GM23338 (cell line): ENCODE measurements around the gene IRF1. TPM values are rescaled to one million over a fixed set of nuclear protein-coding genes. Genes with fewer than 3 reads are reported as not detected.

Experiments
- ATAC-seq: fragments of 200-7000 bp; cut with Tn5 transposase; 3 replicates; pipeline ENCODE4 v1.9.1; 2020
- DNase-seq: peaks from one replicate; pipeline ENCODE4 v3.0.0-alpha.2; 2015; ENCODE audit warnings: low spot score
- H2AFZ ChIP-seq: fragments of 200-600 bp; sonication (generic); 2 replicates; pipeline ENCODE4 v1.8.0; 2016; ENCODE audit warnings: antibody characterized with exemption, mild to moderate bottlenecking, moderate library complexity
- H3F3A ChIP-seq: fragments of 200-600 bp; sonication (generic); replicated peaks from 2 replicates; pipeline ENCODE4 v1.8.0; 2017; ENCODE audit warnings: antibody characterized with exemption, mixed run types, low read depth
- H3K27ac ChIP-seq: fragments of 200-600 bp; sonication (generic); 2 replicates; pipeline ENCODE4 v1.6.1; 2016; ENCODE audit warnings: low read depth
- H3K27me3 ChIP-seq: fragments of 200-600 bp; sonication (generic); 2 replicates; pipeline ENCODE4 v1.8.0; 2016; ENCODE audit warnings: mild to moderate bottlenecking, mixed run types, moderate library complexity; ENCODE audit not compliant: insufficient read depth
- H3K36me3 ChIP-seq: fragments of 200-600 bp; sonication (generic); 2 replicates; pipeline ENCODE4 v1.8.0; 2016; ENCODE audit warnings: mild to moderate bottlenecking; ENCODE audit not compliant: insufficient read depth
- H3K4me1 ChIP-seq: fragments of 200-600 bp; sonication (generic); 2 replicates; pipeline ENCODE4 v1.8.0; 2016; ENCODE audit warnings: mild to moderate bottlenecking, moderate library complexity; ENCODE audit not compliant: insufficient read depth
- H3K4me2 ChIP-seq: fragments of 200-600 bp; sonication (generic); 2 replicates; pipeline ENCODE4 v1.7.1; 2017; ENCODE audit warnings: mixed run types
- H3K4me3 ChIP-seq: fragments of 200-600 bp; sonication (generic); 2 replicates; pipeline ENCODE4 v1.6.1; 2016; ENCODE audit warnings: mixed run types
- H3K79me2 ChIP-seq: fragments of 200-600 bp; sonication (generic); replicated peaks from 2 replicates; pipeline ENCODE4 v1.8.0; 2017; ENCODE audit warnings: mild to moderate bottlenecking; ENCODE audit not compliant: insufficient read depth
- H3K9me2 ChIP-seq: fragments of 200-600 bp; sonication (generic); 2 replicates; pipeline ENCODE4 v1.8.0; 2017; ENCODE audit not compliant: insufficient read depth
- H4K20me1 ChIP-seq: fragments of 200-600 bp; sonication (generic); replicated peaks from 2 replicates; pipeline ENCODE4 v1.8.0; 2017; ENCODE audit warnings: mild to moderate bottlenecking; ENCODE audit not compliant: insufficient read depth
- H3K27ac Mint-ChIP-seq: 2 replicates; pipeline ENCODE4 v1.8.0; 2020; ENCODE audit warnings: inconsistent platforms, mild to moderate bottlenecking, moderate library complexity, mixed read lengths
- H3K27me3 Mint-ChIP-seq: 3 replicates; pipeline ENCODE4 v1.8.0; 2022; ENCODE audit warnings: low read depth, mild to moderate bottlenecking, moderate library complexity, mixed read lengths, inconsistent platforms; ENCODE audit not compliant: insufficient read depth, poor library complexity
- H3K36me3 Mint-ChIP-seq: 3 replicates; pipeline ENCODE4 v1.8.0; 2021; ENCODE audit warnings: low read depth, mild to moderate bottlenecking, inconsistent platforms, moderate library complexity, mixed read lengths
- H3K4me1 Mint-ChIP-seq: 3 replicates; pipeline ENCODE4 v1.8.0; 2020; ENCODE audit warnings: mild to moderate bottlenecking, inconsistent platforms, mixed read lengths
- H3K4me3 Mint-ChIP-seq: 3 replicates; pipeline ENCODE4 v1.8.0; 2021; ENCODE audit warnings: moderate library complexity, mild to moderate bottlenecking, inconsistent platforms, mixed read lengths
- H3K9me3 Mint-ChIP-seq: 3 replicates; pipeline ENCODE4 v1.8.0; 2020; ENCODE audit warnings: moderate library complexity, mild to moderate bottlenecking, inconsistent platforms, mixed read lengths
- CREB1 ChIP-seq: fragments of 250-450 bp; sonication (Bioruptor Pico); IDR thresholded peaks from 2 replicates; pipeline ENCODE4 v1.5.0; 2020; ENCODE audit warnings: low read depth, mild to moderate bottlenecking, moderate library complexity
- ETS1 ChIP-seq: IDR thresholded peaks from 2 replicates; pipeline ENCODE4 v1.6.1; 2016; ENCODE audit warnings: antibody characterized with exemption
- EZH2 ChIP-seq: fragments of 200-600 bp; sonication (generic); IDR thresholded peaks from one replicate; pipeline ENCODE4 v1.8.0; 2017; ENCODE audit warnings: antibody characterized with exemption, mild to moderate bottlenecking, low read depth; ENCODE audit not compliant: unreplicated experiment
- EZH2phosphoT487 ChIP-seq: fragments of 200-600 bp; sonication (generic); IDR thresholded peaks from one replicate; pipeline ENCODE4 v1.8.1; 2018; ENCODE audit warnings: antibody characterized with exemption; ENCODE audit not compliant: unreplicated experiment
- JUNB ChIP-seq: IDR thresholded peaks from one replicate; pipeline ENCODE4 v1.6.1; 2016; ENCODE audit warnings: antibody characterized with exemption; ENCODE audit not compliant: unreplicated experiment
- NANOG ChIP-seq: IDR thresholded peaks from 2 replicates; pipeline ENCODE4 v1.6.1; 2016; ENCODE audit warnings: antibody characterized with exemption, borderline replicate concordance
- POLR2AphosphoS5 ChIP-seq: IDR thresholded peaks from 2 replicates; pipeline ENCODE4 v1.6.1; 2016; ENCODE audit warnings: antibody characterized with exemption, low read depth
- REST ChIP-seq: IDR thresholded peaks from one replicate; pipeline ENCODE4 v1.6.1; 2018; ENCODE audit warnings: antibody characterized with exemption; ENCODE audit not compliant: unreplicated experiment
- STAT1 ChIP-seq: IDR thresholded peaks from one replicate; pipeline ENCODE4 v1.6.1; 2016; ENCODE audit warnings: antibody characterized with exemption; ENCODE audit not compliant: unreplicated experiment
- ZNF114 ChIP-seq: fragments of 250-450 bp; sonication (Bioruptor Pico); IDR thresholded peaks from 2 replicates; pipeline ENCODE4 v1.5.0; 2020; ENCODE audit warnings: mild to moderate bottlenecking, moderate library complexity
- ZNF331 ChIP-seq: fragments of 250-450 bp; sonication (Bioruptor Pico); IDR thresholded peaks from 2 replicates; pipeline ENCODE4 v1.5.0; 2020; ENCODE audit warnings: low read depth, mild to moderate bottlenecking, moderate library complexity
- long read RNA-seq: library from polyadenylated mRNA; unstranded; transcript quantifications from one replicate; pipeline ENCODE4 v2.0.0, GENCODE V29; 2020; ENCODE audit not compliant: unreplicated experiment
- polyA plus RNA-seq: library from polyadenylated mRNA; unstranded; fragments of >200 nt; fragmentation: Nextera tagmentation; extraction: Ambion mirVana; gene quantifications from 2 replicates; pipeline ENCODE4 v1.2.1, GENCODE V29; 2016
- total RNA-seq: library from RNA; depleted of rRNA; stranded (reverse); fragments of >200 nt; shearing (Covaris generic); gene quantifications from 2 replicates; pipeline ENCODE4 v1.2.3, GENCODE V29; 2014; rRNA removed
- TF ChIP-seq, protein P1 (sequence below): fragments of 250-450 bp; sonication (Bioruptor Pico); IDR thresholded peaks from 2 replicates; pipeline ENCODE4 v1.5.0; 2020; ENCODE audit warnings: mild to moderate bottlenecking, moderate library complexity
- TF ChIP-seq, protein P2 (sequence below), 2 experiments: fragments of 200-600 bp in 1 of 2; sonication (generic) in 1 of 2; conservative IDR thresholded peaks; 2 replicates each; pipeline versions ENCODE4 v1.5.1 to v1.6.1; 2016 to 2017; ENCODE audit warnings: antibody characterized with exemption in 2 of 2, low read depth in 2 of 2, mild to moderate bottlenecking in 2 of 2, moderate library complexity in 1 of 2

Gene IRF1
- total RNA-seq (6.4 and 6.9 TPM in 2 replicates), polyA plus RNA-seq (8.6 and 9.1 TPM in 2 replicates)
- long read RNA-seq, partial matches to known transcripts: 1 of 5 reads
- long read RNA-seq, other reads (novel, unspliced or antisense): 0 of 5 reads

DNA sequence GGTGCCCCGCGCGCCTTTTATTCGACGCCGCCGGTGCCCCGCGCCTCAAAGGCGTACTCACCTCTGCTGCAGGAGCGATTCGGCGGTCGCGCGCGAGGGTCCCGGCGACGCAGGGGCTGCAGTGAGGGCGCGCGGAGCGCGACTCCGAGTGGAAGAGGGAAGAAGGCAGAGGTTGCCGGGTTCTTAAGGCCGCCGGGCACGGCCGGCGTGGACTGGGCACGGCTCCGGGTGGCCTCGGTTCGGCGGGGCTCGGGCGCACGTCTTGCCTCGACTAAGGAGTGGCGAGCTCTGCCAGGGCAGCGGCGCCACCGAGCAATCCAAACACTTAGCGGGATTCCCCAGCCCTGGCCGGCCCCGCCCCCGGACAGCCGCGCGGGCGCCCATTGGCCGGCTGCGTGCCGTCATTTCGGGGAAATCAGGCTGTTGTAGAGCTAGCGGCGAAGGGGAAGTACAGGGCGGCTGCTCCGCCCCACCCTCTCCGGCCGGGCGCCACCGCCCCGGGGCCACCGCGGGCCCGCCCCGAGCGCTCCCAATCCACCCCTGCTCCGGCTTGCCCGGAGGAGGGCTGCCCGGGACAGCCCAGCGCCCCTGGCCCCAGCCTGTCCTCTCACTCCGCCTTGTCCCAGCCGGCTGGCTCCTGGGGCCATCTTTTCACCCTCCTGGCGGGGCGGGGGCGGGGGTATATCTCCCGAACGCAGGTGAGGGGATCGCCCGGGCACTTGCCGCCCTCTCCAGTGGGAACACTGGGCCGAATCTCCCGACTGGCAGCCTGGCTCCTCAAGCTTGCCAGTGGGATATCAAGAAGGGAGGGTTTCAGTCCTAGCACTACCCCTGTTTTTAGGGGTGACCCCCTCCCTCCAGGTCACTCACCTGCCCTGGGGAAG lies at the start of gene IRF1:
TSS of gene IRF1 (minus strand) at position 290 of the 884 bp plus-strand sequence. CDS start 1,295 bp downstream, outside the sequence.
- 0 out of 2 replicates have a peak within 1 kb of the TSS, but pooled peaks have one; percentile 74 for H3K27ac ChIP-seq

More for the DNA sequence above, at the start of gene IRF1:
- Histone ChIP-seq H3K36me3 (no peaks in the 10 kb centered on the region), H3K4me2 (peak within 1 kb of the TSS; percentile 92), H3K4me3 (peak within 1 kb of the TSS; percentile 80), H3K4me1 (peaks cover 22% of the 10 kb centered on the region), H3K9me2 (no peaks in the 10 kb centered on the region), H3F3A (peaks cover 5% of the 10 kb centered on the region; the same call in 1 of the 2 replicates), H3K79me2 (0 out of 2 replicates have a peak, but pooled peaks cover 5% of the 10 kb centered on the region), H4K20me1 (peaks cover 3% of the 10 kb centered on the region; the same call in 1 of the 2 replicates), H2AFZ (peak within 1 kb of the TSS; percentile 99), H3K27me3 (peaks cover 39% of the 10 kb centered on the region)
- Mint-ChIP-seq H3K4me1 (peaks cover 29% of the 10 kb centered on the region), H3K4me3 (peak within 1 kb of the TSS; percentile 84), H3K36me3 (peaks cover 9% of the 10 kb centered on the region), H3K9me3 (no peaks in the 10 kb centered on the region), H3K27me3 (peaks cover 24% of the 10 kb centered on the region), H3K27ac (no peak within 1 kb of the TSS)
- TF ChIP-seq ETS1: no peak
- no peak for TF ChIP-seq STAT1
- peak; percentile 64 for TF ChIP-seq CREB1 (CRISPR knock-in tag)
- TF ChIP-seq JUNB: no peak
- TF ChIP-seq ZNF114 (CRISPR knock-in tag): no peak
- TF ChIP-seq EZH2phosphoT487: no peak
- TF ChIP-seq, protein P1, sequence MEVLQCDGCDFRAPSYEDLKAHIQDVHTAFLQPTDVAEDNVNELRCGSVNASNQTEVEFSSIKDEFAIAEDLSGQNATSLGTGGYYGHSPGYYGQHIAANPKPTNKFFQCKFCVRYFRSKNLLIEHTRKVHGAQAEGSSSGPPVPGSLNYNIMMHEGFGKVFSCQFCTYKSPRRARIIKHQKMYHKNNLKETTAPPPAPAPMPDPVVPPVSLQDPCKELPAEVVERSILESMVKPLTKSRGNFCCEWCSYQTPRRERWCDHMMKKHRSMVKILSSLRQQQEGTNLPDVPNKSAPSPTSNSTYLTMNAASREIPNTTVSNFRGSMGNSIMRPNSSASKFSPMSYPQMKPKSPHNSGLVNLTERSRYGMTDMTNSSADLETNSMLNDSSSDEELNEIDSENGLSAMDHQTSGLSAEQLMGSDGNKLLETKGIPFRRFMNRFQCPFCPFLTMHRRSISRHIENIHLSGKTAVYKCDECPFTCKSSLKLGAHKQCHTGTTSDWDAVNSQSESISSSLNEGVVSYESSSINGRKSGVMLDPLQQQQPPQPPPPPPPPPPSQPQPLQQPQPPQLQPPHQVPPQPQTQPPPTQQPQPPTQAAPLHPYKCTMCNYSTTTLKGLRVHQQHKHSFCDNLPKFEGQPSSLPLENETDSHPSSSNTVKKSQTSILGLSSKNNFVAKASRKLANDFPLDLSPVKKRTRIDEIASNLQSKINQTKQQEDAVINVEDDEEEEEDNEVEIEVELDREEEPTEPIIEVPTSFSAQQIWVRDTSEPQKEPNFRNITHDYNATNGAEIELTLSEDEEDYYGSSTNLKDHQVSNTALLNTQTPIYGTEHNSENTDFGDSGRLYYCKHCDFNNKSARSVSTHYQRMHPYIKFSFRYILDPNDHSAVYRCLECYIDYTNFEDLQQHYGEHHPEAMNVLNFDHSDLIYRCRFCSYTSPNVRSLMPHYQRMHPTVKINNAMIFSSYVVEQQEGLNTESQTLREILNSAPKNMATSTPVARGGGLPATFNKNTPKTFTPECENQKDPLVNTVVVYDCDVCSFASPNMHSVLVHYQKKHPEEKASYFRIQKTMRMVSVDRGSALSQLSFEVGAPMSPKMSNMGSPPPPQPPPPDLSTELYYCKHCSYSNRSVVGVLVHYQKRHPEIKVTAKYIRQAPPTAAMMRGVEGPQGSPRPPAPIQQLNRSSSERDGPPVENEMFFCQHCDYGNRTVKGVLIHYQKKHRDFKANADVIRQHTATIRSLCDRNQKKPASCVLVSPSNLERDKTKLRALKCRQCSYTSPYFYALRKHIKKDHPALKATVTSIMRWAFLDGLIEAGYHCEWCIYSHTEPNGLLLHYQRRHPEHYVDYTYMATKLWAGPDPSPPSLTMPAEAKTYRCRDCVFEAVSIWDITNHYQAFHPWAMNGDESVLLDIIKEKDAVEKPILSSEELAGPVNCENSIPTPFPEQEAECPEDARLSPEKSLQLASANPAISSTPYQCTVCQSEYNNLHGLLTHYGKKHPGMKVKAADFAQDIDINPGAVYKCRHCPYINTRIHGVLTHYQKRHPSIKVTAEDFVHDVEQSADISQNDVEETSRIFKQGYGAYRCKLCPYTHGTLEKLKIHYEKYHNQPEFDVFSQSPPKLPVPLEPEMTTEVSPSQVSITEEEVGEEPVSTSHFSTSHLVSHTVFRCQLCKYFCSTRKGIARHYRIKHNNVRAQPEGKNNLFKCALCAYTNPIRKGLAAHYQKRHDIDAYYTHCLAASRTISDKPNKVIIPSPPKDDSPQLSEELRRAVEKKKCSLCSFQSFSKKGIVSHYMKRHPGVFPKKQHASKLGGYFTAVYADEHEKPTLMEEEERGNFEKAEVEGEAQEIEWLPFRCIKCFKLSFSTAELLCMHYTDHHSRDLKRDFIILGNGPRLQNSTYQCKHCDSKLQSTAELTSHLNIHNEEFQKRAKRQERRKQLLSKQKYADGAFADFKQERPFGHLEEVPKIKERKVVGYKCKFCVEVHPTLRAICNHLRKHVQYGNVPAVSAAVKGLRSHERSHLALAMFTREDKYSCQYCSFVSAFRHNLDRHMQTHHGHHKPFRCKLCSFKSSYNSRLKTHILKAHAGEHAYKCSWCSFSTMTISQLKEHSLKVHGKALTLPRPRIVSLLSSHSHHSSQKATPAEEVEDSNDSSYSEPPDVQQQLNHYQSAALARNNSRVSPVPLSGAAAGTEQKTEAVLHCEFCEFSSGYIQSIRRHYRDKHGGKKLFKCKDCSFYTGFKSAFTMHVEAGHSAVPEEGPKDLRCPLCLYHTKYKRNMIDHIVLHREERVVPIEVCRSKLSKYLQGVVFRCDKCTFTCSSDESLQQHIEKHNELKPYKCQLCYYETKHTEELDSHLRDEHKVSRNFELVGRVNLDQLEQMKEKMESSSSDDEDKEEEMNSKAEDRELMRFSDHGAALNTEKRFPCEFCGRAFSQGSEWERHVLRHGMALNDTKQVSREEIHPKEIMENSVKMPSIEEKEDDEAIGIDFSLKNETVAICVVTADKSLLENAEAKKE: no peak
- TF ChIP-seq REST: no peak
- TF ChIP-seq EZH2: no peak
- no peak for TF ChIP-seq ZNF331
- TF ChIP-seq, protein P2, sequence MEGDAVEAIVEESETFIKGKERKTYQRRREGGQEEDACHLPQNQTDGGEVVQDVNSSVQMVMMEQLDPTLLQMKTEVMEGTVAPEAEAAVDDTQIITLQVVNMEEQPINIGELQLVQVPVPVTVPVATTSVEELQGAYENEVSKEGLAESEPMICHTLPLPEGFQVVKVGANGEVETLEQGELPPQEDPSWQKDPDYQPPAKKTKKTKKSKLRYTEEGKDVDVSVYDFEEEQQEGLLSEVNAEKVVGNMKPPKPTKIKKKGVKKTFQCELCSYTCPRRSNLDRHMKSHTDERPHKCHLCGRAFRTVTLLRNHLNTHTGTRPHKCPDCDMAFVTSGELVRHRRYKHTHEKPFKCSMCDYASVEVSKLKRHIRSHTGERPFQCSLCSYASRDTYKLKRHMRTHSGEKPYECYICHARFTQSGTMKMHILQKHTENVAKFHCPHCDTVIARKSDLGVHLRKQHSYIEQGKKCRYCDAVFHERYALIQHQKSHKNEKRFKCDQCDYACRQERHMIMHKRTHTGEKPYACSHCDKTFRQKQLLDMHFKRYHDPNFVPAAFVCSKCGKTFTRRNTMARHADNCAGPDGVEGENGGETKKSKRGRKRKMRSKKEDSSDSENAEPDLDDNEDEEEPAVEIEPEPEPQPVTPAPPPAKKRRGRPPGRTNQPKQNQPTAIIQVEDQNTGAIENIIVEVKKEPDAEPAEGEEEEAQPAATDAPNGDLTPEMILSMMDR (conservative IDR thresholded peaks at IDR 0.05; ENCODE audit: low read depth in 2 of 2): no peak
- peak; percentile 93 for TF ChIP-seq POLR2AphosphoS5
- no peak for TF ChIP-seq NANOG
- DNase-seq (peak; percentile 96), ATAC-seq (peak; percentile 87)
